IMR-90 (cell line): ENCODE measurements around the gene IMPG1.

Experiments used
- BHLHE40 ChIP-seq: fragments of 150-350 bp; IDR thresholded peaks from 2 replicates; pipeline ENCODE4 v1.6.1; 2016; ENCODE audit warnings: mild to moderate bottlenecking, low read depth, low read length
- CEBPB ChIP-seq: IDR thresholded peaks from 2 replicates; pipeline ENCODE4 v1.6.1; 2012; ENCODE audit warnings: low read depth, low read length, improper control_type of control experiment
- CTCF ChIP-seq: conservative IDR thresholded peaks from 2 replicates; pipeline ENCODE4 v1.5.1; 2012; ENCODE audit warnings: mild to moderate bottlenecking, low read depth, low read length, improper control_type of control experiment
- ELK1 ChIP-seq: fragments of 150-350 bp; IDR thresholded peaks from 2 replicates; pipeline ENCODE4 v1.6.1; 2016; ENCODE audit warnings: low read depth, mild to moderate bottlenecking, low read length, moderate library complexity, borderline replicate concordance
- MXI1 ChIP-seq: IDR thresholded peaks from 2 replicates; pipeline ENCODE4 v1.6.1; 2012; ENCODE audit warnings: low read depth, mild to moderate bottlenecking, low read length, moderate library complexity, borderline replicate concordance
- POLR2A ChIP-seq: IDR thresholded peaks from 2 replicates; pipeline ENCODE4 v1.6.1; 2012; ENCODE audit warnings: mild to moderate bottlenecking, low read depth, low read length
- RFX5 ChIP-seq: IDR thresholded peaks from 2 replicates; pipeline ENCODE4 v1.8.0; 2012; ENCODE audit warnings: low read depth, mild to moderate bottlenecking, low read length, moderate library complexity
- SMC3 ChIP-seq: fragments of 150-350 bp; IDR thresholded peaks from 2 replicates; pipeline ENCODE4 v1.6.1; 2016; ENCODE audit warnings: low read depth, mild to moderate bottlenecking, antibody characterized with exemption, low read length, moderate library complexity
- USF2 ChIP-seq: fragments of 150-350 bp; IDR thresholded peaks from 2 replicates; pipeline ENCODE4 v1.6.1; 2017; ENCODE audit warnings: mild to moderate bottlenecking, antibody characterized with exemption, low read length, low read depth

- TF ChIP-seq CTCF (no peak), BHLHE40 (no peak), POLR2A (no peak), SMC3 (no peak), USF2 (no peak), ELK1 (no peak), MXI1 (no peak), CEBPB (no peak), RFX5 (no peak)
Measured at GRCh38 chr6:75935473-75935793, 137.0 kb downstream of the IMPG1 start.
